T-helper 1 cell treated with Interleukin-12 subunit alpha and Interleukin-12 subunit beta and Interleukin-4 antibody, amounts not matched to agents 30 μg/mL and 1 μg/mL, for 36 hours (primary cell): Measurements from ENCODE around the gene CHST15.

Experiments used
- H3K27ac Mint-ChIP-seq: one replicate; pipeline ENCODE4 v1.8.0; 2021; ENCODE audit warnings: mild to moderate bottlenecking, mixed read lengths
- H3K27me3 Mint-ChIP-seq: one replicate; pipeline ENCODE4 v1.8.0; 2021; ENCODE audit warnings: low read depth, mixed read lengths
- H3K36me3 Mint-ChIP-seq: one replicate; pipeline ENCODE4 v1.8.0; 2021; ENCODE audit warnings: low read depth, mixed read lengths
- H3K4me1 Mint-ChIP-seq: one replicate; pipeline ENCODE4 v1.8.0; 2021; ENCODE audit warnings: low read depth, mixed read lengths
- H3K4me3 Mint-ChIP-seq: one replicate; pipeline ENCODE4 v1.8.0; 2021; ENCODE audit warnings: mild to moderate bottlenecking, moderate library complexity, mixed read lengths
- H3K9me3 Mint-ChIP-seq: one replicate; pipeline ENCODE4 v1.8.0; 2021; ENCODE audit warnings: mixed read lengths

Gene CHST15

GRCh38 chr10:123994417-123995081 is 98.8 kb downstream of the CHST15 start:
- Mint-ChIP-seq H3K4me1 (peaks cover 15% of the 10 kb centered on the region), H3K36me3 (no peaks in the 10 kb centered on the region), H3K27me3 (peaks cover 70% of the 10 kb centered on the region), H3K4me3 (no peak overlapping the region), H3K27ac (no peak overlapping the region), H3K9me3 (no peaks in the 10 kb centered on the region)

- no peaks in the 10 kb centered on the region for H3K36me3 Mint-ChIP-seq
- H3K27me3 Mint-ChIP-seq: peaks cover 78% of the 10 kb centered on the region
- no peak overlapping the region for H3K27ac Mint-ChIP-seq
- peaks cover 15% of the 10 kb centered on the region for H3K4me1 Mint-ChIP-seq
- peak overlapping the region; percentile 33 for H3K4me3 Mint-ChIP-seq
- H3K9me3 Mint-ChIP-seq: no peaks in the 10 kb centered on the region
Measured at GRCh38 chr10:123993534-123994416, 99.6 kb downstream of the CHST15 start.

- Mint-ChIP-seq H3K27me3 (peaks cover 75% of the 10 kb centered on the region), H3K36me3 (no peaks in the 10 kb centered on the region), H3K27ac (no peak overlapping the region), H3K4me1 (peaks cover 9% of the 10 kb centered on the region), H3K9me3 (no peaks in the 10 kb centered on the region), H3K4me3 (no peak overlapping the region)
Measured at GRCh38 chr10:123991611-123992570, 101.5 kb downstream of the CHST15 start.

GRCh38 chr10:123990889-123991288 is 102.5 kb downstream of the CHST15 start:
- peak overlapping the region; percentile 17 for H3K4me3 Mint-ChIP-seq
- H3K27ac Mint-ChIP-seq: no peak overlapping the region
- H3K36me3 Mint-ChIP-seq: no peaks in the 10 kb centered on the region
- H3K27me3 Mint-ChIP-seq: peaks cover 65% of the 10 kb centered on the region
- H3K4me1 Mint-ChIP-seq: peaks cover 9% of the 10 kb centered on the region
- no peaks in the 10 kb centered on the region for H3K9me3 Mint-ChIP-seq

- Mint-ChIP-seq H3K27ac (no peak overlapping the region), H3K4me1 (no peaks in the 10 kb centered on the region), H3K4me3 (no peak overlapping the region), H3K36me3 (no peaks in the 10 kb centered on the region), H3K9me3 (no peaks in the 10 kb centered on the region), H3K27me3 (peaks cover 49% of the 10 kb centered on the region)
Measured at GRCh38 chr10:123988694-123989093, 104.7 kb downstream of the CHST15 start.

GRCh38 chr10:123986736-123987135 is 106.7 kb downstream of the CHST15 start:
- H3K4me1 Mint-ChIP-seq: no peaks in the 10 kb centered on the region
- peaks cover 37% of the 10 kb centered on the region for H3K27me3 Mint-ChIP-seq
- H3K4me3 Mint-ChIP-seq: no peak overlapping the region
- no peak overlapping the region for H3K27ac Mint-ChIP-seq
- no peaks in the 10 kb centered on the region for H3K9me3 Mint-ChIP-seq
- no peaks in the 10 kb centered on the region for H3K36me3 Mint-ChIP-seq

- no peaks in the 10 kb centered on the region for H3K36me3 Mint-ChIP-seq
- H3K27me3 Mint-ChIP-seq: peaks cover 58% of the 10 kb centered on the region
- H3K4me3 Mint-ChIP-seq: no peak overlapping the region
Measured at GRCh38 chr10:123974406-123974805, 119.0 kb downstream of the CHST15 start.

GRCh38 chr10:123972481-123973401 is 120.7 kb downstream of the CHST15 start:
- Mint-ChIP-seq H3K36me3 (no peaks in the 10 kb centered on the region), H3K4me3 (no peak overlapping the region), H3K27me3 (peaks cover 63% of the 10 kb centered on the region), H3K4me1 (no peaks in the 10 kb centered on the region), H3K27ac (no peak overlapping the region), H3K9me3 (no peaks in the 10 kb centered on the region)

More at GRCh38 chr10:123974406-123974805, 119.0 kb downstream of the CHST15 start:
- no peaks in the 10 kb centered on the region for H3K4me1 Mint-ChIP-seq
- no peak overlapping the region for H3K27ac Mint-ChIP-seq
- H3K9me3 Mint-ChIP-seq: no peaks in the 10 kb centered on the region

GRCh38 chr10:123970927-123971286 is 122.5 kb downstream of the CHST15 start:
- no peak overlapping the region for H3K4me3 Mint-ChIP-seq
- H3K9me3 Mint-ChIP-seq: no peaks in the 10 kb centered on the region
- no peaks in the 10 kb centered on the region for H3K4me1 Mint-ChIP-seq
- H3K27ac Mint-ChIP-seq: no peak overlapping the region
- peaks cover 64% of the 10 kb centered on the region for H3K27me3 Mint-ChIP-seq
- H3K36me3 Mint-ChIP-seq: no peaks in the 10 kb centered on the region

GRCh38 chr10:123970207-123970926 is 123.0 kb downstream of the CHST15 start:
- Mint-ChIP-seq H3K4me1 (no peaks in the 10 kb centered on the region), H3K4me3 (no peak overlapping the region), H3K27ac (no peak overlapping the region), H3K9me3 (no peaks in the 10 kb centered on the region), H3K27me3 (peaks cover 64% of the 10 kb centered on the region), H3K36me3 (no peaks in the 10 kb centered on the region)

- Mint-ChIP-seq H3K9me3 (no peaks in the 10 kb centered on the region), H3K4me3 (no peak overlapping the region), H3K27me3 (peaks cover 50% of the 10 kb centered on the region), H3K4me1 (no peaks in the 10 kb centered on the region), H3K27ac (no peak overlapping the region), H3K36me3 (no peaks in the 10 kb centered on the region)
Measured at GRCh38 chr10:123967626-123968243, 125.7 kb downstream of the CHST15 start.

- Mint-ChIP-seq H3K27me3 (peaks cover 52% of the 10 kb centered on the region), H3K4me1 (no peaks in the 10 kb centered on the region), H3K4me3 (no peak overlapping the region), H3K27ac (no peak overlapping the region), H3K36me3 (no peaks in the 10 kb centered on the region), H3K9me3 (no peaks in the 10 kb centered on the region)
Measured at GRCh38 chr10:123966896-123967231, 126.5 kb downstream of the CHST15 start.
